HepG2 (cell line): ENCODE measurements around the gene AGK. TPM values are rescaled to one million over a fixed set of nuclear protein-coding genes. Genes with fewer than 3 reads are reported as not detected.

Experiments used
- HDAC6 ChIP-seq: fragments of 200-600 bp; sonication (generic); IDR thresholded peaks from 2 replicates; pipeline ENCODE4 v1.7.0; 2017; ENCODE audit warnings: mild to moderate bottlenecking, antibody characterized with exemption, low read length, low read depth
- JUNB ChIP-seq: sonication (generic); formaldehyde crosslinking; IDR thresholded peaks from 2 replicates; pipeline ENCODE4 v1.8.0; 2022; ENCODE audit warnings: missing genetic modification reagents, mild to moderate bottlenecking, borderline replicate concordance
- LRRFIP1 ChIP-seq: sonication (generic); formaldehyde crosslinking; conservative IDR thresholded peaks from 2 replicates; pipeline ENCODE4 v1.4.0; 2020; ENCODE audit warnings: missing genetic modification reagents
- RFX1 ChIP-seq: fragments of 450-650 bp; IDR thresholded peaks from 2 replicates; pipeline ENCODE4 v1.6.1; 2017
- SP4 ChIP-seq: sonication (generic); formaldehyde crosslinking; IDR thresholded peaks from 2 replicates; pipeline ENCODE4 v1.8.1; 2023; ENCODE audit warnings: mild to moderate bottlenecking, missing genetic modification reagents
- TIGD3 ChIP-seq: sonication (generic); formaldehyde crosslinking; IDR thresholded peaks from 2 replicates; pipeline ENCODE4 v1.5.1; 2020; ENCODE audit warnings: mild to moderate bottlenecking, missing genetic modification reagents, borderline replicate concordance
- ZBTB33 ChIP-seq: sonication (generic); formaldehyde crosslinking; IDR thresholded peaks from 2 replicates; pipeline ENCODE4 v1.4.0; 2020; ENCODE audit warnings: missing genetic modification reagents
- ZNF251 ChIP-seq: sonication (generic); formaldehyde crosslinking; IDR thresholded peaks from 2 replicates; pipeline ENCODE4 v1.9.0; 2021; ENCODE audit warnings: mild to moderate bottlenecking, missing genetic modification reagents
- polyA plus RNA-seq, 8 experiments: library from polyadenylated mRNA; depleted of rRNA in 3 of 8; stranded (reverse) in 7 of 8; unstranded in 1 of 8; fragments of >200 nt; fragmentation: Illumina TruSeq in 4 of 8; extraction: Trizol in 4 of 8; gene quantifications; 2 replicates each; pipeline versions ENCODE4 v1.2.1 to v1.2.3, GENCODE V29; 2011 to 2016; ENCODE audit warnings: low read depth in 4 of 8, missing spikeins in 1 of 8, mixed read lengths in 1 of 8; ENCODE audit not compliant: insufficient read depth in 1 of 8
- total RNA-seq, 5 experiments: library from RNA; depleted of rRNA; stranded (reverse); fragments of >200 nt; fragmentation: Illumina TruSeq; extraction: Trizol; gene quantifications; 2 replicates each; pipeline ENCODE4 v1.2.3, GENCODE V29; 2016; ENCODE audit warnings: low read depth in 1 of 5

Gene AGK
- total and polyA plus RNA-seq, 2 of the 13 experiments (the other 11 are each of a cell fraction or from before 2014, with no cell fraction given) = 23.7 to 30.1 TPM

GRCh38 chr7:141587304-141587703 is 36.1 kb downstream of the AGK start (continued):
- TF ChIP-seq TIGD3 (CRISPR knock-in tag) = no peak
- TF ChIP-seq RFX1 = no peak
- TF ChIP-seq HDAC6 = no peak
- no peak for TF ChIP-seq ZNF251 (CRISPR knock-in tag)
- no peak for TF ChIP-seq LRRFIP1 (CRISPR knock-in tag)
- TF ChIP-seq ZBTB33 (CRISPR knock-in tag) = no peak
- TF ChIP-seq SP4 (CRISPR knock-in tag) = no peak
- no peak for TF ChIP-seq JUNB
